ENCODE measurements around the gene MKRN2.

- no peak for TF ChIP-seq CTCF (IDR thresholded peaks at IDR 0.05)
- TF ChIP-seq POLR2A (IDR thresholded peaks at IDR 0.05), result no peak
These were observed 34.6 kb downstream of the MKRN2 start for GRCh38 chr3:12591456-12591855.

All from uterus (tissue), 2 donors.